Esophagus squamous epithelium (tissue), 4 donors: Measurements from ENCODE around the gene MAGED2.
"Not testable (repeated sequence)": the region's sequence is repeated elsewhere in the genome, so short reads cannot be mapped to it uniquely, and the experiment has no call there.

Experiments
- CTCF ChIP-seq, 6 experiments: fragments of 450-650 bp in 4 of 6; fragments of 200-600 bp in 2 of 6; sonication (generic) in 2 of 6; IDR thresholded peaks; one replicate each; pipeline ENCODE4 v1.5.1; 2016 to 2019; ENCODE audit warnings: antibody characterized with exemption in 6 of 6, mild to moderate bottlenecking in 4 of 6, moderate library complexity in 4 of 6
- POLR2A ChIP-seq, 4 donors: fragments of 450-650 bp; IDR thresholded peaks; one replicate each; pipeline ENCODE4 v1.6.1; 2017; ENCODE audit warnings: antibody characterized with exemption in 4 of 4, mild to moderate bottlenecking in 4 of 4, moderate library complexity in 3 of 4

- not testable (repeated sequence) for TF ChIP-seq POLR2A, CTCF (IDR thresholded peaks at IDR 0.05)
These were observed 18.1 kb upstream of the MAGED2 start for GRCh38 chrX:54789405-54789804.
